ENCODE data around the gene NFKBIE.

The NFKBIE gene

DNA sequence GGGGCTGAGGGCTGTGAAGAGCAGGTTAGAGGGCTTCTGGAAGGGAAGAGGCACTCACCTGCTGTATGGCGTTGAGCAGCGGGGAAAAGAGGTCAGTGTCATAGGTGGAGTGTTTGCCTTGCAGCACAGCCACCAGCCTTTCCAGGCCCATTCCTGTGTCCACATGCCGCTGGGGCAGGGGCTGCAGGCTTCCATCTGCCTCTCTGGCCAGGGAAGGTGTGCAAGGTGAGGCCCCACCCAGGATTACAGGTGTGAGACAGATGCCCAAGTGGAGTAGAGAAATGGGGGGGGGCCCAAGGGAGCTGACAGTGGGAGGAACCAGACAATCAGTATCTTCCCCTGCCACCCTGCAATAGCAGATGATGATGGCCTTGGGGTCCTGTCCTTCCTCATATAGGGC lies 44.9 kb upstream of the NFKBIE start:
- Histone ChIP-seq H2AK5ac (ENCODE audit: low read length) (no peak overlapping the region), H3K27ac (ENCODE audit: low read depth, low read length) (no peak overlapping the region), H2BK5ac (ENCODE audit: low read length) (no peak overlapping the region), H3K79me1 (ENCODE audit: low read length) (peaks cover 8% of the 10 kb centered on the region), H4K8ac (ENCODE audit: low read depth, low read length) (no peak overlapping the region), H4K5ac (ENCODE audit: low read length) (no peak overlapping the region), H2BK120ac (ENCODE audit: low read depth, low read length) (no peak overlapping the region), H3K4me1 (ENCODE audit: control insufficient read depth, low read depth, low read length) (peaks cover under 1% of the 10 kb centered on the region), H3K23ac (ENCODE audit: low read length) (no peak overlapping the region), H3K56ac (ENCODE audit: low read length) (no peak overlapping the region), H3K4ac (ENCODE audit: low read depth, low read length) (no peak overlapping the region), H2BK15ac (replicated peaks; ENCODE audit: low read depth) (no peak overlapping the region), H3K4me2 (ENCODE audit: low read length) (no peak overlapping the region), H3K36me3 (ENCODE audit: control insufficient read depth, insufficient read depth, low read length) (peaks cover 5% of the 10 kb centered on the region), H3K27me3 (ENCODE audit: insufficient read depth, low read length, poor library complexity) (no peaks in the 10 kb centered on the region), H3K18ac (ENCODE audit: low read length) (no peak overlapping the region), H3K79me2 (ENCODE audit: control insufficient read depth, insufficient read depth, low read length) (peaks cover 7% of the 10 kb centered on the region), H3K4me3 (ENCODE audit: low read length) (no peak overlapping the region), H3K9ac (ENCODE audit: low read length) (no peak overlapping the region)
- no peak for DNase-seq
- WGBS (ENCODE audit: extremely low coverage, insufficient coverage, low lambda C conversion rate) = no CpG with 5 or more reads among the region's 3 CpGs

DNA sequence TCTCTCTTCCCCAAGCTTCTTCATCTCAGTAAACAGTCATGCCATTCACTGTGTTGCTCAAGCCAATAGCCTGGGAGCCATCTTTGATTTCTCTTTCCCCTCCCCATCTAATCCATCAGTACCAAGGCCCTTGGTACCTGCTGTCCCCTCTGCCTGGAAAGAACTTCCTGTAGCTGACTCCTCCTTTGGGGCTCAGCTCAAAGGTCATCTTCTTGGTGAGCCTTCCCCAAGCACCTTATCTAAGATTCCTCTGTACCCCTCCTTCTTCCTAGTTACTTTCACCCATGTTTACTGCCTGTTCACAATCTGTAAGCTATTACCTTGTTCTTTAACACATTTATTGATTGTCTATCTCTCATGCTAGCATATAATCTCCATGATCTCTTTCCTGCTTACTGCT lies 44.3 kb upstream of the NFKBIE start:
- Histone ChIP-seq H4K5ac (ENCODE audit: low read length) (no peak overlapping the region), H3K79me1 (ENCODE audit: low read length) (peaks cover 8% of the 10 kb centered on the region), H2BK5ac (ENCODE audit: low read length) (no peak overlapping the region), H3K4me3 (ENCODE audit: low read length) (no peak overlapping the region), H3K36me3 (ENCODE audit: control insufficient read depth, insufficient read depth, low read length) (peaks cover 5% of the 10 kb centered on the region), H3K27ac (ENCODE audit: low read depth, low read length) (no peak overlapping the region), H3K27me3 (ENCODE audit: insufficient read depth, low read length, poor library complexity) (no peaks in the 10 kb centered on the region), H2BK15ac (replicated peaks; ENCODE audit: low read depth) (no peak overlapping the region), H2AK5ac (ENCODE audit: low read length) (no peak overlapping the region), H4K8ac (ENCODE audit: low read depth, low read length) (no peak overlapping the region), H2BK120ac (ENCODE audit: low read depth, low read length) (no peak overlapping the region), H3K18ac (ENCODE audit: low read length) (no peak overlapping the region), H3K4me1 (ENCODE audit: control insufficient read depth, low read depth, low read length) (peaks cover 2% of the 10 kb centered on the region), H3K56ac (ENCODE audit: low read length) (no peak overlapping the region), H3K4me2 (ENCODE audit: low read length) (no peak overlapping the region), H3K4ac (ENCODE audit: low read depth, low read length) (no peak overlapping the region), H3K23ac (ENCODE audit: low read length) (no peak overlapping the region), H3K79me2 (ENCODE audit: control insufficient read depth, insufficient read depth, low read length) (peaks cover 7% of the 10 kb centered on the region), H3K9ac (ENCODE audit: low read length) (no peak overlapping the region)
- no peak for DNase-seq

DNA sequence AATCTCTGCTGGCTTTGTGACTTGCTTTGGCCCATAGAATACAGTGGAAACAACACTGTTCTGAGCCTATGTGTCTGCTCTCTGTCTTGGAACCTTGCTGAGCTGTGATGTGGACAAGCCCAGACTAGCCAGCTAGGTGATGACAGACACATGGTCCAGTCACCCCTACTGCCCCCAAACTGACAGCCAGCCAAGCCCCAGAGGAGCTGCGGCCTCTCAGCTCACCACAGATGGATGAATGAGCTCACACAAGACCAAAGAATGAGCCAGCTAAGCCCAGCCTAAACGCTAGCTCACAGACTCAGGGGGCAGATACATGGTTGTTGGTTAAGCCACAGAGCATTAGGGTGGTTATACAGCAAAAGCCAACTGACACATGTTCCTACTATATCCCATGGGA lies 43.7 kb upstream of the NFKBIE start:
- Histone ChIP-seq H4K5ac (ENCODE audit: low read length) (no peak overlapping the region), H3K4me3 (ENCODE audit: low read length) (no peak overlapping the region), H2BK120ac (ENCODE audit: low read depth, low read length) (no peak overlapping the region), H3K23ac (ENCODE audit: low read length) (no peak overlapping the region), H3K4me2 (ENCODE audit: low read length) (no peak overlapping the region), H3K4me1 (ENCODE audit: control insufficient read depth, low read depth, low read length) (peaks cover 2% of the 10 kb centered on the region), H3K18ac (ENCODE audit: low read length) (no peak overlapping the region), H3K36me3 (ENCODE audit: control insufficient read depth, insufficient read depth, low read length) (peaks cover 8% of the 10 kb centered on the region), H2BK15ac (replicated peaks; ENCODE audit: low read depth) (no peak overlapping the region), H3K9ac (ENCODE audit: low read length) (no peak overlapping the region), H3K4ac (ENCODE audit: low read depth, low read length) (no peak overlapping the region), H2BK5ac (ENCODE audit: low read length) (no peak overlapping the region), H2AK5ac (ENCODE audit: low read length) (no peak overlapping the region), H3K79me2 (ENCODE audit: control insufficient read depth, insufficient read depth, low read length) (peaks cover 7% of the 10 kb centered on the region), H4K8ac (ENCODE audit: low read depth, low read length) (no peak overlapping the region), H3K79me1 (ENCODE audit: low read length) (peaks cover 8% of the 10 kb centered on the region), H3K27ac (ENCODE audit: low read depth, low read length) (no peak overlapping the region), H3K56ac (ENCODE audit: low read length) (no peak overlapping the region), H3K27me3 (ENCODE audit: insufficient read depth, low read length, poor library complexity) (no peaks in the 10 kb centered on the region)
- WGBS (ENCODE audit: extremely low coverage, insufficient coverage, low lambda C conversion rate) = no CpG with 5 or more reads among the region's 2 CpGs
- DNase-seq = no peak

DNA sequence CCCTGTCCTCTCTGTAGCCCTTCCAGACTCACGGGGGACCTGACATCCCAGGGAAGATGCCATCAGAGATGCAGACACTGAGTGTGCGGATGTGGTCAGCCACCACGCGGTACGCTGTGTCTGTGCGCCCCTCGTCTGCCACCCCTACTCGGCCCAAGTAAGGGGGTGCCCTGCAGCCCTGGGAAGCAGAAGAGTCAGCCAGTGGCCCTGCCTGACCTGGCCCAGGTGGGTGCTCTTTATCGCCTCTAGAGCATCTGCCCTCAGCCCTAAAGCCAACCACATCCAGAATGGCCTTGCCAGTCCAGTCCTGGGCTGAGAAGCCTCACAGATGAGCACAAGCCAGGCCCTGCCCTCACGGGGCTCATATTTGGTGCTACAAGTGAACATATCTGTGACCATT lies 41.9 kb upstream of the NFKBIE start:
- H3K4ac ChIP-seq (ENCODE audit: low read depth, low read length) = no peak overlapping the region
- H2BK5ac ChIP-seq (ENCODE audit: low read length) = no peak overlapping the region
- no peak overlapping the region for H3K56ac ChIP-seq (ENCODE audit: low read length)
- no peak overlapping the region for H3K18ac ChIP-seq (ENCODE audit: low read length)
- H3K23ac ChIP-seq (ENCODE audit: low read length) = no peak overlapping the region
- no CpG with 5 or more reads among the region's 10 CpGs for WGBS (ENCODE audit: extremely low coverage, insufficient coverage, low lambda C conversion rate)
- H3K79me1 ChIP-seq (ENCODE audit: low read length) = peaks cover 6% of the 10 kb centered on the region
- H3K79me2 ChIP-seq (ENCODE audit: control insufficient read depth, insufficient read depth, low read length) = peaks cover 2% of the 10 kb centered on the region
- H2AK5ac ChIP-seq (ENCODE audit: low read length) = no peak overlapping the region
- DNase-seq = no peak
- H2BK120ac ChIP-seq (ENCODE audit: low read depth, low read length) = no peak overlapping the region
- no peak overlapping the region for H2BK15ac ChIP-seq (replicated peaks; ENCODE audit: low read depth)
- H4K8ac ChIP-seq (ENCODE audit: low read depth, low read length) = no peak overlapping the region
- peaks cover 2% of the 10 kb centered on the region for H3K4me1 ChIP-seq (ENCODE audit: control insufficient read depth, low read depth, low read length)
- peaks cover 19% of the 10 kb centered on the region for H3K36me3 ChIP-seq (ENCODE audit: control insufficient read depth, insufficient read depth, low read length)
- H3K27ac ChIP-seq (ENCODE audit: low read depth, low read length) = no peak overlapping the region
- no peak overlapping the region for H4K5ac ChIP-seq (ENCODE audit: low read length)
- no peaks in the 10 kb centered on the region for H3K27me3 ChIP-seq (ENCODE audit: insufficient read depth, low read length, poor library complexity)
- no peak overlapping the region for H3K4me2 ChIP-seq (ENCODE audit: low read length)
- H3K9ac ChIP-seq (ENCODE audit: low read length) = no peak overlapping the region
- no peak overlapping the region for H3K4me3 ChIP-seq (ENCODE audit: low read length)

DNA sequence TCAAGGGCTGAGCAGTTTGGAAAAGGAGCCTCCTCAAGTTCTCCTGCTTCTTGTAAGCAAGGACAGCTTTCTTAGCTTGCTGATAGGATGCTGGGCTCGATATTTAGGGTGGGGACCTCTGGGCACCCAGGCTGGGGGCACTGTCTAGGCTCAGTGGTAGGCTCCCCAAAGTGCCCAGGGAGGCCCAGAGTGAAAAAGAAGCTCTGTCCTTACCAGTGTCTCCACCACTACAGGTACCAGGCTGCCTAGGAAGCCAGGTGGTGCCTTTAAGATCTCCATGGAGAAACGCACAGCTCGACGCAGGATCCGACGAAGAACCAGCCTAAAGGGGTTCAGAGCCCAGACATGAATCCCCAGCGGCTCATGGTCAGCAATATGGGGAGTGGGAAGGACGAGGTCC lies 41.4 kb upstream of the NFKBIE start:
- Histone ChIP-seq H3K36me3 (ENCODE audit: control insufficient read depth, insufficient read depth, low read length) (peaks cover 22% of the 10 kb centered on the region), H4K5ac (ENCODE audit: low read length) (no peak overlapping the region), H3K4me2 (ENCODE audit: low read length) (no peak overlapping the region), H3K9ac (ENCODE audit: low read length) (no peak overlapping the region), H3K18ac (ENCODE audit: low read length) (no peak overlapping the region), H3K27ac (ENCODE audit: low read depth, low read length) (no peak overlapping the region), H2BK120ac (ENCODE audit: low read depth, low read length) (no peak overlapping the region), H3K79me1 (ENCODE audit: low read length) (peaks cover 3% of the 10 kb centered on the region), H4K8ac (ENCODE audit: low read depth, low read length) (no peak overlapping the region), H3K23ac (ENCODE audit: low read length) (no peak overlapping the region), H3K4ac (ENCODE audit: low read depth, low read length) (no peak overlapping the region), H3K27me3 (ENCODE audit: insufficient read depth, low read length, poor library complexity) (no peaks in the 10 kb centered on the region), H3K56ac (ENCODE audit: low read length) (no peak overlapping the region), H3K4me1 (ENCODE audit: control insufficient read depth, low read depth, low read length) (peaks cover 2% of the 10 kb centered on the region), H2BK5ac (ENCODE audit: low read length) (no peak overlapping the region), H3K79me2 (ENCODE audit: control insufficient read depth, insufficient read depth, low read length) (no peaks in the 10 kb centered on the region), H2BK15ac (replicated peaks; ENCODE audit: low read depth) (no peak overlapping the region), H2AK5ac (ENCODE audit: low read length) (no peak overlapping the region), H3K4me3 (ENCODE audit: low read length) (no peak overlapping the region)
- DNase-seq = no peak
- no CpG with 5 or more reads among the region's 8 CpGs for WGBS (ENCODE audit: extremely low coverage, insufficient coverage, low lambda C conversion rate)

DNA sequence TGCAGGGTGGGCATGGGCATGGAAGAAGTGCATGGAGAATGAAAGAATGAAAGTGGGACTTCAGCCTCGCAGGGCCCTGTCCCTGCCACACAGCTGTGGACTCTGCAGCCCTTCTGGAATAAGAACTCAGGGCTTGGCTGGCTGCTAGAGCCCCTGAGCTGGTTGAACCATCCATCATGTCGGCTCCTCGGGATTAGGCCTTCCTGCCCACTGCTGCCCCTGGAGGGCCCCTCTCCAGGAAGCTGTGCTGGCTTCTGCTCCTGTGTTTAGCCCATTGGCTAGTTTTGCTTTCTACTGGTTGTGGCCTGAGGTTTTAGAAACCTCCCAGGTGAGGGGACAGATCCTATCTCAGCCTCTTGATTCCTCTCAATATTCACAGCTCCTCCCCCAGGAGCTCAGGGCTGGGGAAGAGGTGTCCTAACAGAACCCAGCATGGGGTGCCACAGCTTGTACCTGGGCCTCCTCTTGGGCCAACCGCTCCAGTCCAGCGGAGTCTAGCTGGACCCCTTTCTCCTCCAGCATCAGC lies 39.9 kb upstream of the NFKBIE start:
- H3K56ac ChIP-seq (ENCODE audit: low read length) = peak overlapping the region; percentile 12
- no peak overlapping the region for H4K5ac ChIP-seq (ENCODE audit: low read length)
- no peak overlapping the region for H2BK120ac ChIP-seq (ENCODE audit: low read depth, low read length)
- H4K8ac ChIP-seq (ENCODE audit: low read depth, low read length) = no peak overlapping the region
- H2BK5ac ChIP-seq (ENCODE audit: low read length) = no peak overlapping the region
- H3K4ac ChIP-seq (ENCODE audit: low read depth, low read length) = no peak overlapping the region
- no peak overlapping the region for H3K18ac ChIP-seq (ENCODE audit: low read length)
- H3K4me1 ChIP-seq (ENCODE audit: control insufficient read depth, low read depth, low read length) = peaks cover 2% of the 10 kb centered on the region
- no peak overlapping the region for H3K23ac ChIP-seq (ENCODE audit: low read length)
- no peak overlapping the region for H3K9ac ChIP-seq (ENCODE audit: low read length)
- H3K79me1 ChIP-seq (ENCODE audit: low read length) = no peaks in the 10 kb centered on the region
- no peak overlapping the region for H3K4me3 ChIP-seq (ENCODE audit: low read length)
- peak; percentile 64 for DNase-seq
- H3K27ac ChIP-seq (ENCODE audit: low read depth, low read length) = no peak overlapping the region
- no peaks in the 10 kb centered on the region for H3K27me3 ChIP-seq (ENCODE audit: insufficient read depth, low read length, poor library complexity)
- H2BK15ac ChIP-seq (replicated peaks; ENCODE audit: low read depth) = no peak overlapping the region
- peaks cover 26% of the 10 kb centered on the region for H3K36me3 ChIP-seq (ENCODE audit: control insufficient read depth, insufficient read depth, low read length)
- H2AK5ac ChIP-seq (ENCODE audit: low read length) = no peak overlapping the region
- no peaks in the 10 kb centered on the region for H3K79me2 ChIP-seq (ENCODE audit: control insufficient read depth, insufficient read depth, low read length)
- no CpG with 5 or more reads among the region's 5 CpGs for WGBS (ENCODE audit: extremely low coverage, insufficient coverage, low lambda C conversion rate)
- H3K4me2 ChIP-seq (ENCODE audit: low read length) = no peak overlapping the region

Data from mesendoderm (in vitro differentiated cells).